ENCODE measurements around the gene MGMT. TPM values are rescaled to one million over a fixed set of nuclear protein-coding genes. Genes with fewer than 3 reads are reported as not detected.
A peak's percentile ranks its signal among the peaks of the same experiment; 100 is the strongest.

The MGMT gene
- total and polyA plus RNA-seq, 2 experiments from 2014 or later, result 19.3 to 21.9 TPM

GRCh38 chr10:129495256-129495655, 28.2 kb downstream of the MGMT start:
- no peaks in the 10 kb centered on the region for H3K27me3 ChIP-seq (ENCODE audit: insufficient read depth)
- 0 out of 2 replicates have a peak, but pooled peaks cover 3% of the 10 kb centered on the region for H3K9me2 ChIP-seq (ENCODE audit: insufficient read depth)
- no peak overlapping the region; the same call in 1 of the 2 replicates for H3K4me2 ChIP-seq
- TF ChIP-seq POLR2AphosphoS5 (IDR thresholded peaks at IDR 0.05; ENCODE audit: low read depth) (no peak), ZNF114 (CRISPR knock-in tag; IDR thresholded peaks at IDR 0.05) (no peak), REST (IDR thresholded peaks at IDR 0.05; ENCODE audit: unreplicated experiment) (no peak), ETS1 (IDR thresholded peaks at IDR 0.05) (no peak), STAT1 (IDR thresholded peaks at IDR 0.05; ENCODE audit: unreplicated experiment) (no peak), ZNF331 (CRISPR knock-in tag; IDR thresholded peaks at IDR 0.05; ENCODE audit: low read depth) (no peak), ZNF462 (CRISPR knock-in tag; IDR thresholded peaks at IDR 0.05) (no peak), JUNB (IDR thresholded peaks at IDR 0.05; ENCODE audit: unreplicated experiment) (no peak), EZH2 (IDR thresholded peaks at IDR 0.05; ENCODE audit: low read depth, unreplicated experiment) (no peak), CREB1 (CRISPR knock-in tag; IDR thresholded peaks at IDR 0.05; ENCODE audit: low read depth) (no peak), CTCF (conservative IDR thresholded peaks at IDR 0.05; ENCODE audit: low read depth in 2 of 2) (no peak), NANOG (IDR thresholded peaks at IDR 0.05; ENCODE audit: borderline replicate concordance) (no peak), EZH2phosphoT487 (IDR thresholded peaks at IDR 0.05; ENCODE audit: unreplicated experiment) (no peak)
- no peaks in the 10 kb centered on the region for H4K20me1 ChIP-seq (replicated peaks; ENCODE audit: insufficient read depth)
- no peaks in the 10 kb centered on the region; the same call in 1 of the 2 replicates for H3K36me3 ChIP-seq (ENCODE audit: insufficient read depth)
- Mint-ChIP-seq H3K4me3 (no peak overlapping the region), H3K27me3 (ENCODE audit: insufficient read depth, low read depth, poor library complexity) (no peaks in the 10 kb centered on the region), H3K4me1 (peaks cover 14% of the 10 kb centered on the region), H3K36me3 (ENCODE audit: low read depth) (peaks cover 56% of the 10 kb centered on the region), H3K27ac (no peak overlapping the region), H3K9me3 (peaks cover 53% of the 10 kb centered on the region)
- no peaks in the 10 kb centered on the region for H3F3A ChIP-seq (replicated peaks; ENCODE audit: low read depth)
- ATAC-seq (no peak), DNase-seq (ENCODE audit: low spot score) (no peak)
- no peak overlapping the region for H2AFZ ChIP-seq
- no peak overlapping the region for H3K4me3 ChIP-seq
- H3K4me1 ChIP-seq (ENCODE audit: insufficient read depth), result peaks cover 11% of the 10 kb centered on the region
- H3K79me2 ChIP-seq (replicated peaks; ENCODE audit: insufficient read depth), result peaks cover 6% of the 10 kb centered on the region; the same call in 1 of the 2 replicates
- peak overlapping the region; percentile 6; the same call in 1 of the 2 replicates for H3K27ac ChIP-seq (ENCODE audit: low read depth)
